Measurements from ENCODE around the gene RELA.

RELA gene

GRCh38 chr11:65630215-65630614 lies 32.5 kb downstream of the RELA start:
- in situ Hi-C loops (cut with HindIII; ENCODE audit: low sequenced_read_pairs) = no loop called here
- no peak for TF ChIP-seq CTCF (IDR thresholded peaks at IDR 0.05; ENCODE audit: low read depth, low read length)
- H3K4me3 ChIP-seq (ENCODE audit: low read depth, low read length) = no peak overlapping the region
- no peak for DNase-seq (ENCODE audit: low read depth, low spot score)

- in situ Hi-C loops (cut with HindIII; ENCODE audit: low sequenced_read_pairs) = no loop called here
- no peak for TF ChIP-seq CTCF (IDR thresholded peaks at IDR 0.05; ENCODE audit: low read depth, low read length)
- no peak overlapping the region for H3K4me3 ChIP-seq (ENCODE audit: low read depth, low read length)
- no peak for DNase-seq (ENCODE audit: low read depth, low spot score)
Measured at GRCh38 chr11:65629579-65629978, 33.1 kb downstream of the RELA start.

- in situ Hi-C loops (cut with HindIII; ENCODE audit: low sequenced_read_pairs) = no loop called here
- no peak overlapping the region for H3K4me3 ChIP-seq (ENCODE audit: low read depth, low read length)
- no peak for TF ChIP-seq CTCF (IDR thresholded peaks at IDR 0.05; ENCODE audit: low read depth, low read length)
- DNase-seq (ENCODE audit: low read depth, low spot score) = no peak
Measured at GRCh38 chr11:65627202-65627601, 35.5 kb downstream of the RELA start.

- peak; percentile 62 for TF ChIP-seq CTCF (IDR thresholded peaks at IDR 0.05; ENCODE audit: low read depth, low read length)
- in situ Hi-C loops (cut with HindIII; ENCODE audit: low sequenced_read_pairs) = no loop called here
- H3K4me3 ChIP-seq (ENCODE audit: low read depth, low read length) = no peak overlapping the region
- no peak for DNase-seq (ENCODE audit: low read depth, low spot score)
Measured at GRCh38 chr11:65625628-65626342, 36.9 kb downstream of the RELA start.

DNA sequence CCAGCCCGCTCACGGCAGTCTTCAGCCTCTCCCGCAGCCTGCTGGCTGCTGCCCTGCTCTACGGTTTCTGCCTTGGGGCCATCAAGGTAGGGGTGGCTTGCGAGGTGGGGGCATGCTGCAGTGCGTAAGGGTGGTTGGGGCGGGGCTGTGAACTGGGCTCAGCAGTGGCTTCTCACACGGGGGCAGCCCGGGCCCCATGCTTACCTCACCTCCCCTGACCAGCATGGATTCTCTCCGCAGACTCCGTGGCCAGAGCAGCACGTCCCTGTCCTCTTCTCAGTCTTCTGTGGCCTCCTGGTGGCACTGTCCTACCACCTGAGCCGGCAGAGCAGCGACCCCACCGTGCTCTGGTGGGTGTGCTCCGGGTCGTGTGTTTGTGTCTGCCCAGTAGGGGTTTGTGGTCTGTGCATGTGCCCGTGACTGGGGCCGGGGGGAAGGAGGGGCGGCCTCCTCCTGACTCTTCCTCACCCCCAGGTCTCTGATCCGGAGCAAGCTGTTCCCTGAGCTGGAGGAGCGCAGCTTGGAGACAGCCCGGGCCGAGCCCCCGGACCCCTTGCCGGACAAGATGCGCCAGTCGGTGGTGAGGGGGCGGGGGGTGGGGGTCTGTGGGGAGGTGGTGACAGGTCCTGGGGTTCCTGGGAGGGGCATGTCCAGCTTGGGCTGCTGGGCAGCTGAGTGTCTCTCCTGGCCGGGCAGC lies 37.6 kb downstream of the RELA start:
- no peak overlapping the region for H3K4me3 ChIP-seq (ENCODE audit: low read depth, low read length)
- in situ Hi-C loops (cut with HindIII; ENCODE audit: low sequenced_read_pairs) = no loop called here
- TF ChIP-seq CTCF (IDR thresholded peaks at IDR 0.05; ENCODE audit: low read depth, low read length) = no peak
- no peak for DNase-seq (ENCODE audit: low read depth, low spot score)

DNA sequence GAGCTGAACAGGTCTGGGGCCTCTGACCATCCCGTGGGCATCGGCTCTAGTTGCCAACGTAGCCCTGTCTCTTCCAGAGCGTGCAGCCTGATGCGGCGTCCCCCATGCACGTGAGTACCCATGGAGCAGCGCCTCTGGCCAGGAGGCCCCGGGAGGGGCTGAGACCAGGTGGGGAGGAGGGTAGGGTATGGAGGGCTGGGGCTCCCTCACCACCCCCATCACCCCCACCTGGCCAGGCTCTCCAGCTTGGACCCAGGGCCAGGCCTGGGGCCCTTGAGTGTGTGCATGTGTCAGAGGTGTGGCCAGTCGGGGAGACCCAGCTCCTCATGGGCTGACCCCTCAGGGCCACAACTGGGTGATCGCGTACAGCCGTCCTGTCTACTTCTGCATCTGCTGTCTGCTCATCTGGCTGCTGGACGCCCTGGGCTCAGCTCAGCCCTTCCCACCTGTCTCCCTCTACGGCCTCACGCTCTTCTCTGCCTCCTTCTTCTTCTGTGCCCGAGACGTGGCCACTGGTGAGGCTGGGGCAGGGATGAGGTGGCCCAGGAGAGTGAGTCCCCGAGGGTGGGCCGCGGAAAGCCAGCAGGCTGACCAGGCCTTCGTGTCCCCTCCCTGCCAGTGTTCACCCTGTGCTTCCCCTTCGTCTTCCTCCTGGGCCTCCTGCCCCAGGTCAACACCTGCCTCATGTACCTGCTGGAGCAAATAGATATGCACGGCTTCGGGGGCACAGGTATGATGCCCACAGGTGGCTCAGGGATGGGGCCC lies 38.7 kb downstream of the RELA start:
- TF ChIP-seq CTCF (IDR thresholded peaks at IDR 0.05; ENCODE audit: low read depth, low read length) = no peak
- no peak overlapping the region for H3K4me3 ChIP-seq (ENCODE audit: low read depth, low read length)
- in situ Hi-C loops (cut with HindIII; ENCODE audit: low sequenced_read_pairs) = no loop called here

More for the DNA sequence above, 38.7 kb downstream of the RELA start:
- DNase-seq (ENCODE audit: low read depth, low spot score) = no peak
